Stimulated activated CD4-positive, alpha-beta T cell treated with anti-CD3 and anti-CD28 coated beads, Interleukin-15, amount 100 ng/mL, for 1 hour (primary cell): Measurements from ENCODE around the gene SF3B6.
"Not testable (repeated sequence)": the region's sequence is repeated elsewhere in the genome, so short reads cannot be mapped to it uniquely, and the experiment has no call there.

Source experiments
- DNase-seq, 2 donors: peaks; one replicate each; pipeline ENCODE4 v3.0.0-alpha.2; 2020; ENCODE audit warnings: low read depth in 1 of 2, low spot score in 1 of 2

SF3B6 gene

DNA sequence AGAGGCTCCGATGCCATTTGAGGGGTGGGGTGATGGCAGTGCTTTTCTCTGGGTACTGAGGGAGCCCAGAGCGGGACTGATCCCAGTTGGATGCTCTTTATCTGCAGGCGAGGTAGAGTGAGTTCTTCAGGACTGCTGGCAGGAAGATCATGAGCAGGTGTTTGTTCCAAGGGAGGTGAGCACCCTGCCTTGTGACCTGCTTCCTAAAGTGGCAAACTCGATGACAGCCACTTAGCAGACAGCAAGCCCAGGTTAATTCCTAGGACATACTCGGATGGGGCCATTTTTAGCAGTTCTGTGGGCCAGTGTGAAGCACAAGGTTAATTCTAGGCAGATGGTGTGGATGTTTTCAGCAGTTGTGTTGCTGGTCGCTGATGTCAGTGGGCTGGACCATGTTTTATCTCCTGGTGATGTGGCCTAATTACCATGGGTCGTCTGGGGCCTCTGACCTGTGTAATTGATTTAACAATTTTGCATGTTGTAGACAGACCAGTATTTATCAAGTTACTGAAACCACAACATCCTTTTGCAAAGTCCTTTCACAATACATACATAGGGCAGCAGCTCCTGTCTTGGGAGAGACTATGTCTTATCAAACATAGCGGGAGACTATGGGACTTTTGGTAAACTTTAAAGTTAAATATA is 21.6 kb downstream of the SF3B6 start:
- DNase-seq, result no peak

- DNase-seq, result no peak
These were observed 23.2 kb downstream of the SF3B6 start for GRCh38 chr2:24052951-24053350.

DNA sequence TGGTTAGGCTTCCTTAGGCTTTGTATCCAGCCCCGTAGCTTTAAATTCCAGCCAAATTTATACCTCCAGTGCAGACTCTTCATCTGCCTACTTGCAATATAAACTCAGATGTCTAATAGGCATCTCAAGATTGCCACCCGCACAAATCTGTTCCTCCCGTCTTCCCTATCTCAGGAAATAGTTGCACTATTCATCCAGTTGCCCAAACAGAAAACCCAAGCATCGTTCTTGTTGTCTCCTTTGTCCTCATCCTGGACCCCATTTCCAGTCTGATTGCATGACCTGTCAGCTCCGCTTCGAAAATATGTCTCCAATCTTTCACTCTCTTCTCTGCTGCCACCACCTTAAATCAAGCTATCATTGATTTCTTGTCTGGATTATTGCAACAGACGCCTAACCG is 24.3 kb downstream of the SF3B6 start:
- DNase-seq, result no peak

- no peak for DNase-seq
These were observed 25.8 kb downstream of the SF3B6 start for GRCh38 chr2:24050041-24050979.

- DNase-seq, result no peak
These were observed 26.6 kb downstream of the SF3B6 start, which contains the start of gene FKBP1B for GRCh38 chr2:24049485-24050021. Gene FKBP1B, plus strand, starts transcription at chr2:24049741. Its CDS starts 109 bp downstream, at chr2:24049850.

GRCh38 chr2:24048769-24049484 is 27.2 kb downstream of the SF3B6 start:
- DNase-seq, result no peak

DNA sequence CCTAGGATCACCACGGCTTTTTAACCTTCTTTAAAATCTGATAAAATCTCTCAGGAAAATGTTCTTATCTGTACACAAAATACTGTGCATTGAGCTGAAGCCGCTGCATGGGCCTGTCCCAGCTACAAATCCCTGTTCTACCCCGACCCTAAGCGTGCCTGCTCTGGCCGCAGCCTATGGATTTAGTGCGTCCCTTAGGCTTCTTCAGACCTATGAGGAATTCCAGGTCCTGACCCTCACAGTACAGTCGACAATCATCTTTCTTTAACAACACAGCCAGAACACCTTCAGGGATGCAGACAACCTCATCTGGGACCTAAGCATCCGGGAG is 28.5 kb downstream of the SF3B6 start:
- no peak for DNase-seq

GRCh38 chr2:24046930-24047702 is 29.0 kb downstream of the SF3B6 start, which contains the start of gene WDCP:
Gene WDCP, minus strand, starts transcription at chr2:24047391. Its CDS starts 7,897 bp downstream, at chr2:24039494.
- peak; percentile 73 to 83 for DNase-seq

- DNase-seq, result no peak
These were observed 29.6 kb downstream of the SF3B6 start for GRCh38 chr2:24046599-24046929.

- DNase-seq, result no peak
These were observed 30.3 kb downstream of the SF3B6 start for GRCh38 chr2:24045511-24046508.

- DNase-seq, result not testable (repeated sequence)
These were observed 33.0 kb downstream of the SF3B6 start for GRCh38 chr2:24043133-24043532.

DNA sequence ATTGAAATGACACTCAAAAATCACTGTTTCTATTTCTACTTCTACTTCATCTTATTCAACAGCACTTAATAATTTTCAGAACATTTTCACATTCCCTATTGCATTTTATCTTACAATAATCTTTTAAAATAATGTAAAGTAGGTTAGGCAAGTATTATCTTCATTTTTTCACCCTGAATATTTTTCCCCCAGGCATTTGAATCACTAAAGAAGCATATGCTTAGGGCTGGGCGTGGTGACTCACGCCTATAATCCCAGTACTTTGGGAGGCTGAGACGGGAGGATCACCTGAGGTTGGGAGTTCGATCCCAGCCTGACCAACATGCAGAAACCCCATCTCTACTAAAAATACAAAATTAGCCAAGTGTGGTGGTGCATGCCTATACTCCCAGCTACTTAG is 35.6 kb downstream of the SF3B6 start:
- no peak for DNase-seq

DNA sequence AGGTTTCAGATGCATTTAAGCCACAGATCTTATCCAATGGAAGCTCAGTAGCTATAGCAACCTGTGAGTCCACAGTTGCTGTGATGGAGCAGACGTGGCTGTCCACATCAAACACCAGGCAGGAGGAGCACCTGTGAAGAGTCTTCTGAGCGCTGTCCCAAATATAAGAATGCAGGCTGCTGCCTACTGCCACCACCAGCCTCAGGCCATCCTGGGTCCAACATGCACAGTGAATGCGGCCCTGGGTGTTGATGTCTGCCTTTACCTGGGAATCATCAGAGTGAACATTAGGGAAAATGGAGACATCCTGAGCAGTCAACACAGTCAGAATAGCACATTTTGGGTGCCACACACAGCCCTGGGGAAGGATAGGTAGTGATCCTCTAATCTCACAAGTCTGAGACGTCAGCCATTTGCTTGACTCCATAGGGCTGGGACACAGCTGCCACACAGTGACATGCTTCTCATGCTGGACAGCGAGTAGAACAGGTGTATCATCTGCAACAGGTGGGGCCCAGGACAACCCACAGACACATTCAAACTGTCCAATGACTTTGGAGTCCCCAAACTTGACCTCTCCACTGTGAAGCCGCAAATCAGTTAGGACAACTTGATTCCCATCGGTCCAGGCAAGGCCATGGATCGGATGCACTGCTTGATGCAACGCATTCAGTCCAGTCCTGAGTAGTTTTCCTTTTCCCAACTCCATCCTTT is 37.2 kb downstream of the SF3B6 start:
- DNase-seq, result no peak

DNA sequence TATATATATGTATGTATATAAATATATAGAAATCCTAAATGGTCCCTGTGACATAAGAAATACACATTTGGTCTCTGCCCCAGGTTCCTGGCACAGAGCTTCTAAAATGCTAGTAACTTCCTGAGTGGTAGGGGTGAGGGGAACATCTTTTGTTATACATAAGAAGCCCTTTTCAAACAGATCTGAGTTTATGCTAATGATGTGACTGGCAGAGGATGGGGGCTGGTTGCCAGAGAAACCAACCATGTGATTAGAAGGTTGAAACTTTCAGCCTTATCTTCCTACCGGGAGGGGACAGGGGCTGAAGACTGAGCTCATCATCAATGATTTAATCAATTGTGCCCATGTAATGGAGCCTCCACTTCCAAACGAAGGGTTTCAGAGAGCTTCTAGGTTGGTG is 49.9 kb downstream of the SF3B6 start:
- no peak for DNase-seq

- no peak for DNase-seq
These were observed 51.0 kb downstream of the SF3B6 start for GRCh38 chr2:24024996-24025663.

- no peak for DNase-seq
These were observed 52.1 kb downstream of the SF3B6 start for GRCh38 chr2:24024018-24024417.

- no peak for DNase-seq
These were observed 53.1 kb downstream of the SF3B6 start for GRCh38 chr2:24022975-24023575.
